22Rv1 (cell line): ENCODE measurements around the gene LPIN1.

Experiments used
- ZFX ChIP-seq: fragments of 450-650 bp; IDR thresholded peaks from 2 replicates; pipeline ENCODE4 v1.6.1; 2017; ENCODE audit warnings: antibody characterized with exemption, borderline replicate concordance
- TF ChIP-seq, protein P1 (sequence below): fragments of 450-650 bp; IDR thresholded peaks from 2 replicates; pipeline ENCODE4 v1.5.1; 2017; ENCODE audit warnings: mild to moderate bottlenecking

DNA sequence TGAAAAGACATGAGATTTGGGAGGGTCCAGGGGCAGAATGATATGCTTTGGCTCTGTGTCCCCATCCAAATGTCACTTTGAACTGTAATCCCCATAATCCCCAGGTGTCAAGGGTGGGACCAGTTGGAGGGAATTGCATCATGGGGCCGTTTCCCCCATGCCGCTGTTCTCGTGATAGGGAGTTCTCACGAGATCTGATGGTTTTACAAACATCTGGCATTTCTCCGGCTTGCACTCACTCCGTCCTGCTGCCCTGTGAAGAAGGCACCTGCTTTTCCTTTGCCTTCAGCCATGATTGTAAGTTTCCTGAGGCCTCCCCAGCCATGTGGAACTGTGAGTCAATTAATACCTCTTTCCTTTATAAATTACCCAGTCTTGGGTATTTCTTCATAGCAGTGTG lies 51.4 kb downstream of the LPIN1 start:
- TF ChIP-seq, protein P1, sequence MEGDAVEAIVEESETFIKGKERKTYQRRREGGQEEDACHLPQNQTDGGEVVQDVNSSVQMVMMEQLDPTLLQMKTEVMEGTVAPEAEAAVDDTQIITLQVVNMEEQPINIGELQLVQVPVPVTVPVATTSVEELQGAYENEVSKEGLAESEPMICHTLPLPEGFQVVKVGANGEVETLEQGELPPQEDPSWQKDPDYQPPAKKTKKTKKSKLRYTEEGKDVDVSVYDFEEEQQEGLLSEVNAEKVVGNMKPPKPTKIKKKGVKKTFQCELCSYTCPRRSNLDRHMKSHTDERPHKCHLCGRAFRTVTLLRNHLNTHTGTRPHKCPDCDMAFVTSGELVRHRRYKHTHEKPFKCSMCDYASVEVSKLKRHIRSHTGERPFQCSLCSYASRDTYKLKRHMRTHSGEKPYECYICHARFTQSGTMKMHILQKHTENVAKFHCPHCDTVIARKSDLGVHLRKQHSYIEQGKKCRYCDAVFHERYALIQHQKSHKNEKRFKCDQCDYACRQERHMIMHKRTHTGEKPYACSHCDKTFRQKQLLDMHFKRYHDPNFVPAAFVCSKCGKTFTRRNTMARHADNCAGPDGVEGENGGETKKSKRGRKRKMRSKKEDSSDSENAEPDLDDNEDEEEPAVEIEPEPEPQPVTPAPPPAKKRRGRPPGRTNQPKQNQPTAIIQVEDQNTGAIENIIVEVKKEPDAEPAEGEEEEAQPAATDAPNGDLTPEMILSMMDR, result no peak
- TF ChIP-seq ZFX, result no peak
